HepG2 (cell line): Measurements from ENCODE around the gene RAB15. TPM values are rescaled to one million over a fixed set of nuclear protein-coding genes. Genes with fewer than 3 reads are reported as not detected.

Experiments used
- ATAC-seq: fragments of 200-7000 bp; cut with Tn5 transposase; 3 replicates; pipeline ENCODE4 v1.9.1; 2020; ENCODE audit warnings: mild to moderate bottlenecking, moderate library complexity
- BruUV-seq: library from RNA; stranded (reverse); fragments of 400-500 nt; replicated peaks from 2 replicates; lab custom pipeline; 2021; lab: Mats Ljungman, UMichigan
- CTCF ChIA-PET: fragments of 300-600 bp; formaldehyde crosslinking; extraction: SDS; loops from one replicate; lab custom pipeline; 2021; ENCODE audit warnings: low total read pairs, inconsistent platforms, low intra/inter-chr PET ratio; lab: Yijun Ruan, JAX
- POLR2A ChIA-PET: fragments of 350-600 bp; sonication (Branson Sonifier 250); formaldehyde crosslinking; loops from one replicate; lab custom pipeline; 2020; ENCODE audit warnings: antibody characterized with exemption, inconsistent platforms; lab: Yijun Ruan, JAX
- DNase-seq: peaks from one replicate; pipeline ENCODE4 v3.0.0-alpha.2; 2015; ENCODE audit warnings: low spot score
- FAIRE-seq: peaks from 3 replicates; lab custom pipeline; 2011; peaks lifted over from hg19 to GRCh38; lab: Jason Lieb, UNC
- H2AFZ ChIP-seq: one replicate; pipeline ENCODE4 v1.6.1; 2011; ENCODE audit warnings: low read length, inconsistent platforms
- H3K27ac ChIP-seq: fragments of 300-600 bp; 3 replicates; pipeline ENCODE4 v1.8.0; 2011; ENCODE audit warnings: mixed run types, mild to moderate bottlenecking, mixed read lengths, low read length, inconsistent platforms; ENCODE audit not compliant: insufficient read depth; ENCODE audit errors: extremely low read length
- H3K27me3 ChIP-seq, 2 experiments: fragments of 200-600 bp in 1 of 2; 2 replicates in 1 of 2; 3 replicates in 1 of 2; pipeline versions ENCODE4 v1.6.0 to v1.8.0; 2011; ENCODE audit warnings: low read length in 2 of 2, mild to moderate bottlenecking in 2 of 2, moderate library complexity in 2 of 2, inconsistent platforms in 1 of 2; ENCODE audit not compliant: insufficient read depth in 2 of 2, control insufficient read depth in 1 of 2
- H3K36me3 ChIP-seq, 2 experiments: fragments of 200-600 bp in 1 of 2; replicated peaks in 1 of 2; 2 replicates in 1 of 2; 3 replicates in 1 of 2; pipeline versions ENCODE4 v1.5.1 to v1.8.0; 2011; ENCODE audit warnings: low read length in 2 of 2, inconsistent platforms in 1 of 2; ENCODE audit not compliant: insufficient read depth in 2 of 2, control insufficient read depth in 1 of 2
- H3K4me1 ChIP-seq: 2 replicates; pipeline ENCODE4 v1.5.1; 2012; ENCODE audit warnings: low read length, inconsistent platforms; ENCODE audit not compliant: insufficient read depth
- H3K4me2 ChIP-seq: 2 replicates; pipeline ENCODE4 v1.6.0; 2011; ENCODE audit warnings: low read depth, low read length, inconsistent platforms
- H3K4me3 ChIP-seq, 3 experiments: fragments of 200-600 bp in 1 of 3; sonication (generic), shearing (Covaris generic) in 1 of 3; replicated peaks in 1 of 3; 2 replicates each; pipeline ENCODE4 v1.5.1; 2011 to 2016; ENCODE audit warnings: low read length in 3 of 3, inconsistent platforms in 2 of 3, low read depth in 2 of 3, mild to moderate bottlenecking in 2 of 3, control low read depth in 1 of 3, mixed read lengths in 1 of 3; ENCODE audit not compliant: insufficient read depth in 1 of 3
- H3K79me2 ChIP-seq: one replicate; pipeline ENCODE4 v1.6.1; 2011; ENCODE audit warnings: low read length, inconsistent platforms; ENCODE audit not compliant: insufficient read depth
- H3K9ac ChIP-seq: 2 replicates; pipeline ENCODE4 v1.6.0; 2011; ENCODE audit warnings: mild to moderate bottlenecking, low read depth, low read length, inconsistent platforms; ENCODE audit not compliant: insufficient read depth
- H3K9me3 ChIP-seq: 2 replicates; pipeline ENCODE4 v1.5.1; 2012; ENCODE audit warnings: mild to moderate bottlenecking, low read length
- H4K20me1 ChIP-seq: 2 replicates; pipeline ENCODE4 v1.6.0; 2011; ENCODE audit warnings: inconsistent platforms, mild to moderate bottlenecking, low read length, moderate library complexity; ENCODE audit not compliant: insufficient read depth
- NAIF1 ChIP-seq: sonication (generic); formaldehyde crosslinking; IDR thresholded peaks from 2 replicates; pipeline ENCODE4 v1.5.0; 2020; ENCODE audit warnings: mild to moderate bottlenecking, missing genetic modification reagents, borderline replicate concordance
- NFE2L1 ChIP-seq: sonication (generic); formaldehyde crosslinking; IDR thresholded peaks from 2 replicates; pipeline ENCODE4 v1.4.0; 2020; ENCODE audit warnings: missing genetic modification reagents, mild to moderate bottlenecking, borderline replicate concordance
- SRF ChIP-seq: IDR thresholded peaks from 2 replicates; pipeline ENCODE4 v1.6.1; 2011; ENCODE audit warnings: mild to moderate bottlenecking, low read depth, low read length, moderate library complexity
- ZNF333 ChIP-seq: sonication (generic); formaldehyde crosslinking; IDR thresholded peaks from 2 replicates; pipeline ENCODE4 v1.4.0; 2020; ENCODE audit warnings: mild to moderate bottlenecking, missing genetic modification reagents, borderline replicate concordance
- ZNF674 ChIP-seq: sonication (generic); formaldehyde crosslinking; IDR thresholded peaks from 2 replicates; pipeline ENCODE4 v1.5.0; 2020; ENCODE audit warnings: low read depth, mild to moderate bottlenecking, missing genetic modification reagents
- WGBS: methylation state at CpG from one replicate; pipeline ENCODE4 v1.1.6; 2017; ENCODE audit warnings: low lambda C conversion rate; 5-methylcytosine and 5-hydroxymethylcytosine counted together
- in situ Hi-C: cut with HindIII; loops from 2 replicates; pipeline ENCODE4 v1.10.0; 2017; ENCODE audit warnings: low pct_unique_long_range_greater_than_20kb; ENCODE audit not compliant: extremely low pct_ligation_motif_present
- intact Hi-C: fragments of 100-400 bp; cut with micrococcal nuclease; formaldehyde crosslinking; loops from one replicate; pipeline ENCODE4 v1.10.0; 2022; ENCODE audit not compliant: unreplicated experiment
- polyA plus RNA-seq, 8 experiments: library from polyadenylated mRNA; depleted of rRNA in 3 of 8; stranded (reverse) in 7 of 8; unstranded in 1 of 8; fragments of >200 nt; fragmentation: Illumina TruSeq in 4 of 8; extraction: Trizol in 4 of 8; gene quantifications; 2 replicates each; pipeline versions ENCODE4 v1.2.1 to v1.2.3, GENCODE V29; 2011 to 2016; ENCODE audit warnings: low read depth in 4 of 8, missing spikeins in 1 of 8, mixed read lengths in 1 of 8; ENCODE audit not compliant: insufficient read depth in 1 of 8
- total RNA-seq, 5 experiments: library from RNA; depleted of rRNA; stranded (reverse); fragments of >200 nt; fragmentation: Illumina TruSeq; extraction: Trizol; gene quantifications; 2 replicates each; pipeline ENCODE4 v1.2.3, GENCODE V29; 2016; ENCODE audit warnings: low read depth in 1 of 5
- TF ChIP-seq, protein P1 (sequence below): sonication (generic); formaldehyde crosslinking; IDR thresholded peaks from 2 replicates; pipeline ENCODE4 v1.4.0; 2020; ENCODE audit warnings: missing genetic modification reagents
- TF ChIP-seq, protein P2 (sequence below): sonication (generic); formaldehyde crosslinking; IDR thresholded peaks from 2 replicates; pipeline ENCODE4 v1.4.0; 2020; ENCODE audit warnings: missing genetic modification reagents
- TF ChIP-seq, protein P3 (sequence below): sonication (generic); formaldehyde crosslinking; IDR thresholded peaks from 2 replicates; pipeline ENCODE4 v1.4.0; 2020; ENCODE audit warnings: low read depth, mild to moderate bottlenecking, missing genetic modification reagents

RAB15 gene
- total and polyA plus RNA-seq, 2 of the 13 experiments (the other 11 are each of a cell fraction or from before 2014, with no cell fraction given): 7.4 to 18.5 TPM

DNA sequence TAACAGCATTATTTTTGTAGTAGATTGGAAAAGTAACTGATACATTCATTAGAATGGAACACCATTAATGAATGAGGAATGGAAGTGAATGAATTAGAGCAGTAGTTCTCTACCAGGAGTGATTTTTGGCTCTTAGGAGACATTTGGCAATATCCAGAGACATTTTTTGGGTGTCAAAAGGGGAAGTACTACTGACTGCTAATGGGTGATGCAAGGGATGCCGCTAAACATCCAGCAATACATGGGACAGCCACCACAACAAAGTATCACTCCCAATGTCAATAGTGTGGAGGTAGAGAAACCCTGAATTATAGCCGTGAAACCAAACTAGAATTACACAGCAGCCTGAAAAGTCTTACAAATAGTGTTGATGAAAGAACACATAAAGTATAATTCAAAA is 56.3 kb downstream of the RAB15 start:
- DNase-seq (no peak), FAIRE-seq (no peak), ATAC-seq (no peak)
- peak overlapping the region in 1 of 3 experiments; percentile 90; a peak in 2 of 6 replicates for H3K4me3 ChIP-seq
- peaks cover 29% of the 10 kb centered on the region for H3K79me2 ChIP-seq
- H3K27ac ChIP-seq: no peak overlapping the region
- ChIA-PET POLR2A (interaction anchor here (1.2 to 2.3 kb wide), 3 partner anchors 9 to 71 kb away, joined by 5 to 14 read pairs (median 7); partner anchors contain the start of gene FNTB), CTCF (no interaction called here)
- no peaks in the 10 kb centered on the region; a peak in 1 of 5 replicates for H3K27me3 ChIP-seq
- intact Hi-C loops: loop anchor here (2.0 kb wide), 1 partner anchor 71 kb away; the partner anchor contains the start of gene FNTB
- WGBS: 91% methylated on average over 2 of the region's 2 CpGs
- H4K20me1 ChIP-seq: 0 out of 2 replicates have a peak, but pooled peaks cover 3% of the 10 kb centered on the region
- H2AFZ ChIP-seq: no peak overlapping the region
- H3K9ac ChIP-seq: no peak overlapping the region
- peaks cover 38% of the 10 kb centered on the region for H3K4me1 ChIP-seq
- BruUV-seq: no TSS peak
- TF ChIP-seq, protein P1, sequence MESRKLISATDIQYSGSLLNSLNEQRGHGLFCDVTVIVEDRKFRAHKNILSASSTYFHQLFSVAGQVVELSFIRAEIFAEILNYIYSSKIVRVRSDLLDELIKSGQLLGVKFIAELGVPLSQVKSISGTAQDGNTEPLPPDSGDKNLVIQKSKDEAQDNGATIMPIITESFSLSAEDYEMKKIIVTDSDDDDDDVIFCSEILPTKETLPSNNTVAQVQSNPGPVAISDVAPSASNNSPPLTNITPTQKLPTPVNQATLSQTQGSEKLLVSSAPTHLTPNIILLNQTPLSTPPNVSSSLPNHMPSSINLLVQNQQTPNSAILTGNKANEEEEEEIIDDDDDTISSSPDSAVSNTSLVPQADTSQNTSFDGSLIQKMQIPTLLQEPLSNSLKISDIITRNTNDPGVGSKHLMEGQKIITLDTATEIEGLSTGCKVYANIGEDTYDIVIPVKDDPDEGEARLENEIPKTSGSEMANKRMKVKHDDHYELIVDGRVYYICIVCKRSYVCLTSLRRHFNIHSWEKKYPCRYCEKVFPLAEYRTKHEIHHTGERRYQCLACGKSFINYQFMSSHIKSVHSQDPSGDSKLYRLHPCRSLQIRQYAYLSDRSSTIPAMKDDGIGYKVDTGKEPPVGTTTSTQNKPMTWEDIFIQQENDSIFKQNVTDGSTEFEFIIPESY (CRISPR knock-in tag): peak; percentile 92; the same call in 1 of the 2 replicates
- no peak for TF ChIP-seq ZNF674 (CRISPR knock-in tag)
- H3K9me3 ChIP-seq: no peaks in the 10 kb centered on the region
- no peaks in the 10 kb centered on the region for H3K36me3 ChIP-seq
- in situ Hi-C loops: no loop called here
- H3K4me2 ChIP-seq: peak overlapping the region; percentile 92

DNA sequence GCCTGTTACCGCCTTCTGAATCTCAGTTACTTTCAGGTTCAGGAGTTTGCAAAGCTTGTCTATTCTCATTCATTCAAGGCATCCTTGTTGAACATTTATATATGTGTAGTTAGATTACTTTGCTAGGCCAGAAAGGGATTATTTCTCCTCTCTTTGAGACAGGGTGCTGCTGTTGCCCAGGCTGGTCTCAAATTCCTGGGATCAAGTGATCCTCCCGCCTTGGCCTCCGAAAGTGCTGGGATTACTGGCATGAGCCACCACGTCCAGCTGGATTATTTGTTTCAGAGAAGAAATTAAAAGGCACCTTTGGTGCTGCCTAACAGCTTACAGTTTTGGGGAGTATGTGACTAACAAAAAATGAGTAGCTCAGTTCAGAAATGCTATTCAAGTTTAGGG is 57.1 kb downstream of the RAB15 start:
- Histone ChIP-seq H4K20me1 (0 out of 2 replicates have a peak, but pooled peaks cover 3% of the 10 kb centered on the region), H3K27ac (peak overlapping the region; percentile 78), H2AFZ (no peak overlapping the region), H3K9me3 (no peaks in the 10 kb centered on the region), H3K4me3 (peak overlapping the region; percentile 86 to 97 (median 90)), H3K4me1 (peaks cover 38% of the 10 kb centered on the region), H3K9ac (peak overlapping the region; percentile 94), H3K36me3 (no peaks in the 10 kb centered on the region), H3K79me2 (peaks cover 29% of the 10 kb centered on the region), H3K27me3 (no peaks in the 10 kb centered on the region; a peak in 1 of 5 replicates), H3K4me2 (peak overlapping the region; percentile 92)
- ATAC-seq (no peak), DNase-seq (no peak), FAIRE-seq (no peak)
- intact Hi-C loops (loop anchor here (2.0 kb wide), 1 partner anchor 72 kb away; the partner anchor contains the start of gene FNTB), in situ Hi-C loops (no loop called here)
- CTCF ChIA-PET: no interaction called here
- POLR2A ChIA-PET: interaction anchor here (0.8 to 2.3 kb wide), 9 partner anchors 10 to 130 kb away, joined by 3 to 14 read pairs (median 7); partner anchors contain the start of genes FNTB and GPX2
- WGBS: 8% methylated on average over 4 of the region's 4 CpGs
- BruUV-seq: TSS peak; percentile 69
- TF ChIP-seq, protein P2, sequence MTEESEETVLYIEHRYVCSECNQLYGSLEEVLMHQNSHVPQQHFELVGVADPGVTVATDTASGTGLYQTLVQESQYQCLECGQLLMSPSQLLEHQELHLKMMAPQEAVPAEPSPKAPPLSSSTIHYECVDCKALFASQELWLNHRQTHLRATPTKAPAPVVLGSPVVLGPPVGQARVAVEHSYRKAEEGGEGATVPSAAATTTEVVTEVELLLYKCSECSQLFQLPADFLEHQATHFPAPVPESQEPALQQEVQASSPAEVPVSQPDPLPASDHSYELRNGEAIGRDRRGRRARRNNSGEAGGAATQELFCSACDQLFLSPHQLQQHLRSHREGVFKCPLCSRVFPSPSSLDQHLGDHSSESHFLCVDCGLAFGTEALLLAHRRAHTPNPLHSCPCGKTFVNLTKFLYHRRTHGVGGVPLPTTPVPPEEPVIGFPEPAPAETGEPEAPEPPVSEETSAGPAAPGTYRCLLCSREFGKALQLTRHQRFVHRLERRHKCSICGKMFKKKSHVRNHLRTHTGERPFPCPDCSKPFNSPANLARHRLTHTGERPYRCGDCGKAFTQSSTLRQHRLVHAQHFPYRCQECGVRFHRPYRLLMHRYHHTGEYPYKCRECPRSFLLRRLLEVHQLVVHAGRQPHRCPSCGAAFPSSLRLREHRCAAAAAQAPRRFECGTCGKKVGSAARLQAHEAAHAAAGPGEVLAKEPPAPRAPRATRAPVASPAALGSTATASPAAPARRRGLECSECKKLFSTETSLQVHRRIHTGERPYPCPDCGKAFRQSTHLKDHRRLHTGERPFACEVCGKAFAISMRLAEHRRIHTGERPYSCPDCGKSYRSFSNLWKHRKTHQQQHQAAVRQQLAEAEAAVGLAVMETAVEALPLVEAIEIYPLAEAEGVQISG (CRISPR knock-in tag): no peak
- TF ChIP-seq NAIF1 (0 out of 2 replicates have a peak, but pooled peaks have one; percentile 12), NFE2L1 (CRISPR knock-in tag) (no peak), SRF (no peak), ZNF333 (CRISPR knock-in tag) (no peak)
- TF ChIP-seq, protein P3, sequence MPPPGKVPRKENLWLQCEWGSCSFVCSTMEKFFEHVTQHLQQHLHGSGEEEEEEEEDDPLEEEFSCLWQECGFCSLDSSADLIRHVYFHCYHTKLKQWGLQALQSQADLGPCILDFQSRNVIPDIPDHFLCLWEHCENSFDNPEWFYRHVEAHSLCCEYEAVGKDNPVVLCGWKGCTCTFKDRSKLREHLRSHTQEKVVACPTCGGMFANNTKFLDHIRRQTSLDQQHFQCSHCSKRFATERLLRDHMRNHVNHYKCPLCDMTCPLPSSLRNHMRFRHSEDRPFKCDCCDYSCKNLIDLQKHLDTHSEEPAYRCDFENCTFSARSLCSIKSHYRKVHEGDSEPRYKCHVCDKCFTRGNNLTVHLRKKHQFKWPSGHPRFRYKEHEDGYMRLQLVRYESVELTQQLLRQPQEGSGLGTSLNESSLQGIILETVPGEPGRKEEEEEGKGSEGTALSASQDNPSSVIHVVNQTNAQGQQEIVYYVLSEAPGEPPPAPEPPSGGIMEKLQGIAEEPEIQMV (CRISPR knock-in tag): 0 out of 2 replicates have a peak, but pooled peaks have one; percentile 5
